T47D (cell line): ENCODE results near the gene KCTD15.

Experiments used
- DNase-seq, 2 experiments: peaks; one replicate each; pipeline versions ENCODE4 v3.0.0 to v3.0.0-alpha.2; 2011 to 2012; ENCODE audit warnings: low read depth in 1 of 2, low spot score in 1 of 2
- JUND ChIP-seq: IDR thresholded peaks from 2 replicates; pipeline ENCODE4 v1.6.1; 2012; ENCODE audit warnings: low read depth
- in situ Hi-C: cut with HindIII; loops from 2 replicates; pipeline ENCODE4 v1.10.0; 2016; ENCODE audit warnings: low sequenced_read_pairs, low pct_unique_long_range_greater_than_20kb

KCTD15 gene

DNA sequence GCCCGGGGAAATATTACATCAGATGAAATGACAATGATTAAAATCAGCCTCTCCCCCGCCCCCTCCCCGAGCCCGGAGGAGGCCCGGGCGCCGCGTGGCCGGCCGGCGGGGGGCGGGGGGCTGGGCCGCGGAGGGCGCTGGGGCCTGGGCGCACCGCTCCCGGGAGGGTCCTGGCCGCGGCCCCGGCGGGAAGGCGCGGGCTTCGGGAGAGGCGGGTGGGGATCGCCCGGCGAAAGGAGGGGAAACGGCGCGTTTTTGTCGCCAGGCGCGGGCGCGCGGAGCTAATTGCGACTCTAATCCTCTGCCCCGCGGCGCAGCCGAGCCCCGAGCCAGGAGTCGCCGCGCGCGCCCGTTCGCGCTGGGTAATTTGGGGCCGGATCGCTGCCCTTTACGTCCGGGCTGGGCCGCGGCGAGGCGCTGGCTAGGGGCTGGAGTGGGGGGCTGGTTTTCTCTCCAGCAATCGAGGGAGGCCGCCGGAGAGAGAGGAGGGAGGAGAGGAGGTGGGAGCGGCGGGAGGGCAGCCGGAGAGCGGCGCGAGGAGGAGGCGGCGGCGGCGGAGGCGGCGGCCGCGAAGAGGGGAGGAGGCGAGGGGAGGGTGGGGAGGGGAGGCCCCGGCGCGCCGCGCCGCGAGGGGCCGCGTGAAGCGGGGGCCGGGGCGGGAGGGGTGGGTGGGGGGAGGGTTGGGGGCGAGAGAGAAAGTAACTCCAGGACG, at the start of gene KCTD15:
KCTD15 (plus strand) TSS at position 707 of the 712 bp plus-strand sequence. CDS start 3,585 bp downstream, outside the sequence.
- no peak for TF ChIP-seq JUND
- in situ Hi-C loops, result no loop called here
- peak in 1 of 2 experiments; percentile 66 for DNase-seq

- in situ Hi-C loops, result no loop called here
- no peak for DNase-seq
- no peak for TF ChIP-seq JUND
Measured at GRCh38 chr19:33747273-33747672, 49.4 kb upstream of the KCTD15 start.

DNA sequence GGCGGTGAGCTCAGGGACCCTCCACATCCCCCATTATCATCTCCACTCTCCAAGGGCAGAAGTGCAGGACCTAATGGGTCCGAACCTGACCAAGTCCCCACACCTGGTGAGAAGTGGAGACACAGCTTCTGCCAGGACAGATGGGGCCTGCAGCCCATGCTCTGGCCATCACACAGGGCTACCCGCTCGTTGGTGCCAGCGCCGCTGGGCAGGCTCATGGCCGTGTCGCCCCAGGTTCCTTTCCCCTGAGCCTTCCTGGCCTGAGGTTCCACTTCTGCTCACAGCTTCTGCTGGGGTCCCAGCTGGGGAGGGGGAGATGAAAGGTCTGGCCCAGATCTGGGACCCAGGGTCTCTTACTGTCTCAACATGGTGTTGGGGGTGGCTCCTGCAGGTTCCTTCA, 48.4 kb upstream of the KCTD15 start:
- no peak for TF ChIP-seq JUND
- in situ Hi-C loops, result no loop called here
- no peak for DNase-seq

GRCh38 chr19:33749016-33749415, 47.7 kb upstream of the KCTD15 start:
- DNase-seq, result no peak
- TF ChIP-seq JUND, result no peak
- in situ Hi-C loops, result no loop called here

GRCh38 chr19:33749619-33750175, 47.0 kb upstream of the KCTD15 start:
- TF ChIP-seq JUND, result no peak
- in situ Hi-C loops, result no loop called here
- no peak for DNase-seq

DNA sequence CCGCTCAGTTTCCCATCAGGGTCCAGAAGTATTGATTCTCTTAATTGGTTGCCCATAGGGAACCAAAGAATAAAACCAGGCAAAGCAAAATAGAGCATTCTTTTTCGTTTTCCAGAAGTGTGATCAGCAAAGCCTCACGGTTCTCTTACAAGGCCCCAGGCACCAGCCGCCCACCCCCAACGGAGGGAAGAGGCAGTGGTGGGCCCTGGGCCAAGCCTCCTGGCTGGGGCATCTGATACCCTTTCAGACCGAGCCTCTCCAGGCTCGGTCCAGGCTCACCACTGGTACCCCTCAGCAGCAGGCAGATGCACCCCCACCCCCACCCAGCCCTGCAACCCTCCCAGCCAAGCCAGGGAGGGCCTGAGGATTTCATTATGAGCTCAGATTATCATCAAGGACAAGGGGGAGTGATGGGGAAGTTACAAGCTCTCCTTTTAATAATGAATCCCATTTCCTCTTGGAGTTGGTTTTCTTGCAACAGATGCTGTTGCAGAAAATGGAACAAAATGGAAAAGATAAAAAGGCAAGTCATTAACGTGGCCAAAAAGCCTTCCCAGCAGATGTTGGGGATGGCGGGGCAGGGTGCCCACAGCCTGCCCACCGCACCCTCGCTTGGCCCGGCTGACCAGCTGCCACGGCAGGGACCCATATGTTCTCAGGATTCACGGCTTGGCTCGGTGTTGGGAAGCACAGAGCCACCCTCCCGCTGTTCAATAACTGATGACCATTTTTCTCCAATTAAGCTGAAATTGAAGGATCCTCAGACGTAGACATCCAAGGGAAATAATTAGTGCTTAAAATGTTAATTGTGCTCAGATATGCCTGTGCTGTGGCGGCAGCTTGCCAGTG, 45.9 kb upstream of the KCTD15 start:
- no peak for DNase-seq
- in situ Hi-C loops, result no loop called here
- no peak for TF ChIP-seq JUND

DNA sequence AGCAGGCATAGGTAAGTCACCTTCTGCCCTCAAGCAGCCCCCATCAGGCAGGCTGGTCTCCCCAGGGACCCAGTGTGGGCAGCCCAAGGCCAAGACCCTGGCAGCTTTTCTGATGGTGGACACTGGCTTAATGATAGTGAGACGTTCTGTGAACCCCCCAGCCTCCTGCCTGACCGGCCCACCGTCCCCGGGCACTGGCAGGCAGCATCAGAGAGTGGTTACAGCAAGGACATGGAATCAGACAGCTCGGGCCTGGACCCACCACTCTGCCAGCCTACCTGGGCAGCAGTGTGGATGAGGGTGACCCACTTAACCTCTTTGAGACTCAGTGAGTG, 45.3 kb upstream of the KCTD15 start:
- in situ Hi-C loops, result no loop called here
- no peak for DNase-seq
- TF ChIP-seq JUND, result no peak

DNA sequence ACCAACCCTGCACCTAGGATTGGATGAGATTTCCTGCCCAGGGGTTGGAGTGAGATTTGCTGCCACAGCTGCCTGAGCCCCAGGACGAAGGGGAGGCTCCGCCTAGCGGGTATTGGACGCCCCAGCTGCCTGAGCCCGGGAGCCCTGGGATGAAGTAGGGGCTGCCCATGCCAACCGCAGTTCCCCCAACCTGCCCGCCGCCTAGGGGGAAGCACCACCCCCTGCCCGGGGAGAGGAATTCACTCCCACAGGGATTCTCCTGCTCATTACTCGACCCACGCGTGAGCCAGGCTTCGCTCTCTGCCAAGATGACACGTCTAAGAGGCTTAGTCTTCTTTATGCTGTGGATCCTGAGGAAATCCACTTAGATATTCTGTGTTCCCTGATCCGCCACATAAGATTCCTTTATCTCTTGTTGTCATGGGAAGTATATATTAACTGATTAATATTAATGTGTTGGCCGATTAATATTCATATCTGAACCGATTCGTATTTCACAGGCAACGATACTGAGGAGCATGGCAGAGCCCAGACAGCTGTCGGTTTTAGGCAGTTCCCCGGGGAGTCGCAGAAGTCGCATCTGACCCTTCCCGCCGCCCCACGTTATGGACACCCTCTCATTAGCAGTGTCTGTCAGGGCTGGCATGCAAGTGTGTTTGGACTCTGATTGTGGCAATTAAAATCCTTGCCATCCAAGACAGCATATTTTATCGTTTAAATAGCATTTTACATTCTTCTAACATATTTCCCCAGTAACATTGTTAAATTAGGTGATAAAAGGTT, 44.5 kb upstream of the KCTD15 start:
- in situ Hi-C loops, result no loop called here

GRCh38 chr19:33752945-33753344, 43.7 kb upstream of the KCTD15 start:
- in situ Hi-C loops, result no loop called here
- no peak for TF ChIP-seq JUND
- no peak for DNase-seq

More for the DNA sequence above, 44.5 kb upstream of the KCTD15 start:
- no peak for DNase-seq
- no peak for TF ChIP-seq JUND

GRCh38 chr19:33754361-33754760, 42.3 kb upstream of the KCTD15 start:
- DNase-seq, result no peak
- no peak for TF ChIP-seq JUND
- in situ Hi-C loops, result no loop called here

- in situ Hi-C loops, result no loop called here
- no peak for DNase-seq
- no peak for TF ChIP-seq JUND
Measured at GRCh38 chr19:33755099-33756035, 41.3 kb upstream of the KCTD15 start.
